Measurements from ENCODE around the gene MELK.

The MELK gene

DNA sequence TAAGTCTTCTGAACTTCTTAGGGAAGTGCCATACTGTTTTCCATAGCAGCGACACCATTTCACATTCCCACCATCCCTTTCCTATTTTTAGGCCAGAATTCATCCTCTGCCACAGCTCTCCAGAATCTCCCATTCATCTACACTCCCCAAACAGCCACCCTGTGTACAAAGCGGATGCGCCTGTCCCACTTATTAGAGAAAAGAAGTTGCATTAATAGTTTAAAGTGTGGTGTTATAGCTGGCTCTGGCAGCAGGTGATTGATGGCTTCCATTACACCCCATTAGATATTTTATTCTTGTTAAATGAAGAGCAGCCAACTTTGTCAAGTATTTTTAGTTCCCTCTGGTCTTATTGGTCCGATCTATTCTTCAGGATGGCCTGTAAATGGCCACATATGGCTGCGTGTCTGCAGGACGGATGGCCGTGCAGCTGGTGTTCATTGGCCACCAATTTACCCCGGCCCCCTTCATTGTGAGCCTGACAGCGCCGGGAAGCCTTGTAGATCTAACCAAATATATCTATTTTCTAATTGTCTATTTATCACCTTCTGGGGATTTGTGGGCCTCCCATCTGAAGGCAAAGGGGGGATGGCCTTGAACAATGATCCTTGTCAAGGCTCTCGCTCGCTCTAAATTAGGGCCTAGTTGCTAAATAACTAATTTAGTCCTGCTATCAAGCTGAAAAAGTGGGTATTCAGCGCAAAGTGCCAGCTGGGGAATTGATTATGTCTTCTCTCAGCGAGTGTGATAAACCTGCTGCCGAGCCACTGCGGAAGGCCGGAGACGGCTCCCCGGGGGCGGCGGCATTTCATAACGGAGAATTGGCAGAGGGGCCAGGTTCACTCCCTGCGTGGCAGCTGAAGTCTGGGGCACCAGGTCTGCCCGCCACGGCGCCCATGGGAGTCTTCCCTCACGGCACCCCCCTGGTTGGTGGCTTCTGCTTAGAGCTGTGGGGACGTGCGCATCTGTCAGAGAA is 141.1 kb downstream of the MELK start:
- TF ChIP-seq, protein P1, sequence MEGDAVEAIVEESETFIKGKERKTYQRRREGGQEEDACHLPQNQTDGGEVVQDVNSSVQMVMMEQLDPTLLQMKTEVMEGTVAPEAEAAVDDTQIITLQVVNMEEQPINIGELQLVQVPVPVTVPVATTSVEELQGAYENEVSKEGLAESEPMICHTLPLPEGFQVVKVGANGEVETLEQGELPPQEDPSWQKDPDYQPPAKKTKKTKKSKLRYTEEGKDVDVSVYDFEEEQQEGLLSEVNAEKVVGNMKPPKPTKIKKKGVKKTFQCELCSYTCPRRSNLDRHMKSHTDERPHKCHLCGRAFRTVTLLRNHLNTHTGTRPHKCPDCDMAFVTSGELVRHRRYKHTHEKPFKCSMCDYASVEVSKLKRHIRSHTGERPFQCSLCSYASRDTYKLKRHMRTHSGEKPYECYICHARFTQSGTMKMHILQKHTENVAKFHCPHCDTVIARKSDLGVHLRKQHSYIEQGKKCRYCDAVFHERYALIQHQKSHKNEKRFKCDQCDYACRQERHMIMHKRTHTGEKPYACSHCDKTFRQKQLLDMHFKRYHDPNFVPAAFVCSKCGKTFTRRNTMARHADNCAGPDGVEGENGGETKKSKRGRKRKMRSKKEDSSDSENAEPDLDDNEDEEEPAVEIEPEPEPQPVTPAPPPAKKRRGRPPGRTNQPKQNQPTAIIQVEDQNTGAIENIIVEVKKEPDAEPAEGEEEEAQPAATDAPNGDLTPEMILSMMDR (IDR thresholded peaks at IDR 0.05; ENCODE audit: extremely low read depth, missing control alignments), result no peak
- DNase-seq (ENCODE audit: low spot score), result no peak

DNA sequence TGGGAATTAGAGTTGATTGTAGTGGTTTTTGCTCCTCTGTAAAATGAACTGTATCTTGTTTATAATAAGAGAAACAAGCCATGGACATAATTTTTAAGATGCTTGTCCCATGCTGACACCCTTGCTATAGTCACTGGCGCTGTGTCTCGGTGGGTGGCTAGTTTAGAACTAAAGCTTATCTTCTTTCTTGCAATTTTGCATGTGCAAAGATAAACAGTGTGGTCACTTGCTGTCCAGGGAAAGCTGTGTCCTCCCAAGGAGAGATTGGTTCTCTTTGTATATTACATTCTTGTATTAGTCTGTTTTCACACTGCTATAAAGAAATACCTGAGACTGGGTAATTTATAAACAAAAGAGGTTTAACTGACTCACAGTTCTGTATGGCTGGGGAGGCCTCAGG is 143.8 kb downstream of the MELK start:
- DNase-seq (ENCODE audit: low spot score), result no peak
- TF ChIP-seq, protein P1 (IDR thresholded peaks at IDR 0.05; ENCODE audit: extremely low read depth, missing control alignments), result no peak

DNA sequence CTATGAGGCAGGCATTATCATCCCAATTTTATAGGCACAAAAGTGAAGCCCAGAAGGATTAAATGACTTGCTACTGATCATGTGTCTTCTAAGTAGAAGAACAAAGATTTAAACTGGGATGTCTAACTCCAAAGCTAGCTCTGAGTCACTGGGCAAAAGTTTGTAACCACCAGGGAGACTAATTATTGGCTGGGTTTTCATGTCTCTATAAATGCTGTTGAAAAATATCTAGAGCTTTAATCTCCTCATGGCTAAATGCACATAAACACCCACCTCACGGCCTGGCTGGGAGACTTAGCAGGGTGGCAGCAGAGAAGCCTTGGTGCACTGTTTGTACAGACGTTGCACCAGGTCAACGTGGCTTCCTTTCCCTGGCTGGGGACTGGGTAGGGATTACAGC is 144.6 kb downstream of the MELK start:
- no peak for DNase-seq (ENCODE audit: low spot score)
- TF ChIP-seq, protein P1 (IDR thresholded peaks at IDR 0.05; ENCODE audit: extremely low read depth, missing control alignments), result no peak

DNA sequence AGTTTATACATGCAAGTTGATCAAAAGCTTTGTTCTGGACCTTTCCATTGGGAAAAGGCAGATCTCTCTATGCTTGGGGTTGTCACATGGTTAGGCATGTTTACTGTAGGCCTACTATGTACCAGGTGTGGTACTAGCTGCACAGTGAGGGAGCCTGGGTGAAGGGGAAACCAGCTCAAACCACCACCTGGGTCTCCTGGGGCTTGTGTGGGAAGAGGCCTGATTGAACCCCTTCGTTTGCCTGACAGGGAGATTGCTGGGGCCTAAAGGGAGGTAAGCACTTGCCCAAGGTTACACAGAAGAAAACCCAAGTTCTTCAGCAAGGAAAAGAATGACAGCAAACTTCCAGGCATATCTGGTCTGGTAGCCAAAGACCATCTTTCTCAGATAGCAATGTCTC is 145.9 kb downstream of the MELK start:
- TF ChIP-seq, protein P1 (IDR thresholded peaks at IDR 0.05; ENCODE audit: extremely low read depth, missing control alignments), result no peak

DNA sequence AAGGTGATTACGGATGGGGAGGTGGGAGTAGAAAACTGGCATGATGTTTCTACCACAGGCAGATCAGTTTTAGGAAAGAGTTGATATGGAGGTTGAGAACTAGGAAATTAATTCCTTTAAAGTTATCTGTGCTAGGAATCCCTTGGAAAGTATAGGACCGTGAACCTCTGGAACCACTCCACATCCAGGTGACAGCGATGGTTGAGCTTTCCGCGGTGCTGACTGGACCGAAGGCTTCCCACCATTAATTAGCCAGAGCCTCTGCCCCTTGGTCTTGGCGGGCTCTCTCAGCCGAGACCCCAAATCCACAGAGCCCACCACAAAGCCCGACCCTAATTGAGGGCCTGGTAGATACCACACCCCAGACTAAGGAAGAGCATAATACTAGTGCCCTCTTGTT is 147.3 kb downstream of the MELK start:
- TF ChIP-seq, protein P1 (IDR thresholded peaks at IDR 0.05; ENCODE audit: extremely low read depth, missing control alignments), result no peak
- DNase-seq (ENCODE audit: low spot score), result no peak

More for the DNA sequence above, 145.9 kb downstream of the MELK start:
- DNase-seq (ENCODE audit: low spot score), result no peak

DNA sequence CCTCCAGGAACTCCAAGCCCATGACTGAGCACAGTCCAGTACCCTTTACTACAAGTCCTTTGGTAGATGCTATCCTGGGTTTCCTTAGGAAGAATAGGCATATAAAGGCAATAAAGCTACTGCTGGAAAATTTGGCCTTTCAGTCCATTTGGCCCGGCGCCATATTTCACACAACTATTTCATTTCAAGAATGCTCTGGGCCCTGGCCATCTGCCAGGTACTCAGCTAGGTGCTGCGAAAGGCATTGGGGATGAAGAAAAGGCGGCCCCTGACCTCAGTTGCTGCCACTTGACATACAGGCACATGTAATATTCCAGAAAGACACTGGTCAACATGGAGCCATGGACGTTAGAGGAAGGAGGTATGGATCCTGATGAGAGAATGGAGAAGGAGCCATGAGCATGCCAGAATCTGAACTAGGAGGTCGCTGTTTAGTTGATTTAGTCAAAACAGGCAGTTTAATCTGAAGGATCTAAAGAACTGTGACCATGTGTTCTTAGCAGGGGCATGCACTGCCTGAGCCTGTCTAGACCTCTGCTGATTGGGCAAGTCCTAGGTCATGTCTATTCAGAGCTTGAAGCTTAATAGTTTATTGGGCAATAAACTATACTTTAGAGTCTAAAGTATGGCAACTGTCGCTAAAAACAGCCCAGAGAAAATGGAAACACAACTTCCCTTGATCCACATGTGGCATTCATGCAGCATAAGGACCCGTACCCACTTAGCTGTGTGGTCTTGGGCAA is 149.3 kb downstream of the MELK start:
- no peak for DNase-seq (ENCODE audit: low spot score)
- TF ChIP-seq, protein P1 (IDR thresholded peaks at IDR 0.05; ENCODE audit: extremely low read depth, missing control alignments), result no peak
